ENCODE results near the gene RANGAP1. TPM values are rescaled to one million over a fixed set of nuclear protein-coding genes. Genes with fewer than 3 reads are reported as not detected.

Gene RANGAP1
- polyA plus RNA-seq, 3 donors, result 8.3 to 30.2 (median 8.5) TPM

DNA sequence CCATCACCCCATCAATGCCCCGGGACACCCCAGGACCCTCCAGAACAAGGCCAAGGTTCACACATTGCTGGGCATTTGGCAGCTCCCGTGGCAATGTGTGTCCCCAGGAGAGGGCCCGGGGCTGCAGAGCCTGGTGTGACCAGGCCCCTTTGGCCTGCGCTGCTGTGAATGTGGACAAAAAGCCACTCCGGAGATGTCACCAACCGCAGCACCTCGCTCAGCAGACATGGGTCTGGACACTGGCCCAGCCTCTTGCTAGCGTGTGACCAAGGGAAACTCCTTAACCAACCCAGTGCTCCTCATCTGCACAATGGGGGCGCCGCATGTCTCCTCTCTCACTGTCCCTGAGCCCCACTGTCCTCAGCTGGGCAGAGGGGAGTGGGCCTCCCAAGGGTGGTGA, 37.2 kb downstream of the RANGAP1 start:
- H3K4me3 Mint-ChIP-seq, result no peak overlapping the region
- H3K4me1 Mint-ChIP-seq, result no peaks in the 10 kb centered on the region
- H3K27ac Mint-ChIP-seq, result peak overlapping the region in 2 of 7 donors; percentile 31 to 62
- peaks cover 0 to 2% (median 0%) of the 10 kb centered on the region in 3 donors for H3K27me3 Mint-ChIP-seq (ENCODE audit: low read depth in 3 of 3)
- WGBS (ENCODE audit: insufficient coverage), result 98% methylated on average over 8 of the region's 10 CpGs
- no peak overlapping the region for H3K9ac ChIP-seq (ENCODE audit: insufficient read depth, low read length, poor library complexity, severe bottlenecking)
- H3K4me2 ChIP-seq (replicated peaks; ENCODE audit: extremely low read depth, low read length, poor library complexity, severe bottlenecking), result no peak overlapping the region
- H3K9me3 ChIP-seq (replicated peaks in 1 of 2; ENCODE audit: control insufficient read depth in 1 of 2, insufficient read depth in 1 of 2, low read length in 2 of 2), result no peaks in the 10 kb centered on the region
- no peak for DNase-seq
- no peaks in the 10 kb centered on the region for H3K4me1 ChIP-seq (ENCODE audit: control insufficient read depth in 1 of 2, insufficient read depth in 2 of 2, low read length in 2 of 2)
- intact Hi-C loops (cut with micrococcal nuclease), result no loop called here
- TF ChIP-seq, protein P1, sequence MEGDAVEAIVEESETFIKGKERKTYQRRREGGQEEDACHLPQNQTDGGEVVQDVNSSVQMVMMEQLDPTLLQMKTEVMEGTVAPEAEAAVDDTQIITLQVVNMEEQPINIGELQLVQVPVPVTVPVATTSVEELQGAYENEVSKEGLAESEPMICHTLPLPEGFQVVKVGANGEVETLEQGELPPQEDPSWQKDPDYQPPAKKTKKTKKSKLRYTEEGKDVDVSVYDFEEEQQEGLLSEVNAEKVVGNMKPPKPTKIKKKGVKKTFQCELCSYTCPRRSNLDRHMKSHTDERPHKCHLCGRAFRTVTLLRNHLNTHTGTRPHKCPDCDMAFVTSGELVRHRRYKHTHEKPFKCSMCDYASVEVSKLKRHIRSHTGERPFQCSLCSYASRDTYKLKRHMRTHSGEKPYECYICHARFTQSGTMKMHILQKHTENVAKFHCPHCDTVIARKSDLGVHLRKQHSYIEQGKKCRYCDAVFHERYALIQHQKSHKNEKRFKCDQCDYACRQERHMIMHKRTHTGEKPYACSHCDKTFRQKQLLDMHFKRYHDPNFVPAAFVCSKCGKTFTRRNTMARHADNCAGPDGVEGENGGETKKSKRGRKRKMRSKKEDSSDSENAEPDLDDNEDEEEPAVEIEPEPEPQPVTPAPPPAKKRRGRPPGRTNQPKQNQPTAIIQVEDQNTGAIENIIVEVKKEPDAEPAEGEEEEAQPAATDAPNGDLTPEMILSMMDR (IDR thresholded peaks at IDR 0.05), result no peak
- no peaks in the 10 kb centered on the region for H3K9me3 Mint-ChIP-seq
- H2AFZ ChIP-seq (ENCODE audit: insufficient read depth, low read depth, low read length, poor library complexity, severe bottlenecking), result no peak overlapping the region
- no peaks in the 10 kb centered on the region for H3K27me3 ChIP-seq (ENCODE audit: control insufficient read depth in 2 of 2, insufficient read depth in 2 of 2, low read length in 2 of 2)
- no peaks in the 10 kb centered on the region for H4K20me1 ChIP-seq (ENCODE audit: insufficient read depth, low read length)
- H3K36me3 ChIP-seq (replicated peaks in 1 of 2; ENCODE audit: control insufficient read depth in 1 of 2, insufficient read depth in 2 of 2, low read length in 2 of 2), result peaks cover 83 to 92% of the 10 kb centered on the region in 2 donors
- no peak overlapping the region for H3K27ac ChIP-seq (ENCODE audit: low read depth in 1 of 2, low read length in 2 of 2)
- H3K36me3 Mint-ChIP-seq, result peaks cover 60 to 95% of the 10 kb centered on the region in 2 donors
- no peak overlapping the region for H3K4me3 ChIP-seq (replicated peaks in 1 of 3; ENCODE audit: low read depth in 2 of 3, low read length in 3 of 3)
- H3K79me2 ChIP-seq (ENCODE audit: insufficient read depth, low read length), result no peaks in the 10 kb centered on the region

DNA sequence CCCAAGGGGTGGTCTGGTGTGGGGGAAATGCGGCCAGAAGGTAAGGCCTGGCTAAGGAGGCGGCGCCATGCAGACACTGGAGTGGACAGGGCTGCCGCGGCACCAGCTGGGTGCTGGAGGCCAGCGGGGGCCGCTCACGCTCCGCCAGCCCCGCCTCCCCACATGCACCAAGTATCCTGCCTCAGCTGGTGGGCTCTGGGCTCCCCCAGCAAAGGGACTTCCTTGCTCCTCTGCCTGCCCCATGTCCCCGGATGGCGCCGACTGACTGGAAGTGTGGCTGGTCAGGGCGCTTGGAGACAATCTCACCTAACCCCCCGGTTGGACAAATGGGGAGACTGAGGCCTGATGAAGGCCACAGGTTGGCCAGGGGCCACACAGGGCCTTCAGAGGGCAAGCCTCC, 37.7 kb downstream of the RANGAP1 start:
- no peaks in the 10 kb centered on the region for H3K79me2 ChIP-seq (ENCODE audit: insufficient read depth, low read length)
- no peak overlapping the region for H2AFZ ChIP-seq (ENCODE audit: insufficient read depth, low read depth, low read length, poor library complexity, severe bottlenecking)
- 99% methylated on average over 11 of the region's 15 CpGs for WGBS (ENCODE audit: insufficient coverage)
- no peaks in the 10 kb centered on the region for H4K20me1 ChIP-seq (ENCODE audit: insufficient read depth, low read length)
- H3K36me3 Mint-ChIP-seq, result peaks cover 60 to 93% of the 10 kb centered on the region in 2 donors
- H3K9ac ChIP-seq (ENCODE audit: insufficient read depth, low read length, poor library complexity, severe bottlenecking), result no peak overlapping the region
- no peak overlapping the region for H3K4me2 ChIP-seq (replicated peaks; ENCODE audit: extremely low read depth, low read length, poor library complexity, severe bottlenecking)
- H3K4me1 ChIP-seq (ENCODE audit: control insufficient read depth in 1 of 2, insufficient read depth in 2 of 2, low read length in 2 of 2), result no peaks in the 10 kb centered on the region
- no peaks in the 10 kb centered on the region for H3K9me3 ChIP-seq (replicated peaks in 1 of 2; ENCODE audit: control insufficient read depth in 1 of 2, insufficient read depth in 1 of 2, low read length in 2 of 2)
- H3K27ac Mint-ChIP-seq, result peak overlapping the region in 1 of 7 donors; percentile 31
- no peaks in the 10 kb centered on the region for H3K9me3 Mint-ChIP-seq
- H3K4me3 ChIP-seq (replicated peaks in 1 of 3; ENCODE audit: low read depth in 2 of 3, low read length in 3 of 3), result no peak overlapping the region
- peaks cover 79 to 92% of the 10 kb centered on the region in 2 donors for H3K36me3 ChIP-seq (replicated peaks in 1 of 2; ENCODE audit: control insufficient read depth in 1 of 2, insufficient read depth in 2 of 2, low read length in 2 of 2)
- no peaks in the 10 kb centered on the region for H3K27me3 ChIP-seq (ENCODE audit: control insufficient read depth in 2 of 2, insufficient read depth in 2 of 2, low read length in 2 of 2)
- peaks cover 0 to 2% (median 0%) of the 10 kb centered on the region in 3 donors for H3K27me3 Mint-ChIP-seq (ENCODE audit: low read depth in 3 of 3)
- H3K4me1 Mint-ChIP-seq, result no peaks in the 10 kb centered on the region
- intact Hi-C loops (cut with micrococcal nuclease), result no loop called here
- no peak overlapping the region for H3K27ac ChIP-seq (ENCODE audit: low read depth in 1 of 2, low read length in 2 of 2)
- TF ChIP-seq, protein P1 (IDR thresholded peaks at IDR 0.05), result no peak
- DNase-seq, result no peak
- no peak overlapping the region for H3K4me3 Mint-ChIP-seq

All from CD14-positive monocyte (primary cell).